GM19239 (cell line): ENCODE data around the gene RASSF10.
"Not testable (repeated sequence)": the region's sequence is repeated elsewhere in the genome, so short reads cannot be mapped to it uniquely, and the experiment has no call there.

Experiments
- DNase-seq: peaks from one replicate; pipeline ENCODE4 v3.0.0; 2011; ENCODE audit warnings: low spot score; ENCODE audit not compliant: insufficient read length
- FAIRE-seq: peaks from 2 replicates; lab custom pipeline; 2011; peaks lifted over from hg19 to GRCh38; lab: Jason Lieb, UNC

Gene RASSF10

DNA sequence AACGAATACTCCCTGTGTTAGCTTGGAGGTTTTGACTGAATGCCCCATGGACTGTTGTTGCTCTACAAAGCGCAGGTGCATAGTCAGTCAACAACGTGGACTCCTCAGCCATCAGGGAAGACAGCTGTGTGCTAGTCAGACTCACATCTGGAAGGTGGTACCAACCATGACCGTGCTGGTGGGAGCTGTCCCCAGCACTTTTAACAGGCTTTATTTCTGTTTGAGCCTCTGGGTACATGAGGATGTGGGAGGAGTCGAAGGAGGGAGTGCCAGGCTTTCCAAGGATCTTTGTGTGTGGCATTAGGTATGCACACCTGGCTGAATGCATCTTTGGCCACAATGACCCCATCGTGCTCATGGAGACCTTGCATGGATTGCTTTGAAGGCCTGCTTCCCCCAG is 6.6 kb downstream of the RASSF10 start:
- DNase-seq, result no peak
- no peak for FAIRE-seq

- DNase-seq, result no peak
- FAIRE-seq, result no peak
Measured at GRCh38 chr11:13016415-13016814, 7.3 kb downstream of the RASSF10 start.

- DNase-seq (no peak), FAIRE-seq (no peak)
Measured at GRCh38 chr11:13019313-13019712, 10.2 kb downstream of the RASSF10 start.

GRCh38 chr11:13023423-13023822 is 14.3 kb downstream of the RASSF10 start:
- no peak for FAIRE-seq
- DNase-seq, result no peak

GRCh38 chr11:13026722-13027121 is 17.6 kb downstream of the RASSF10 start:
- no peak for FAIRE-seq
- no peak for DNase-seq

- no peak for DNase-seq
- no peak for FAIRE-seq
Measured at GRCh38 chr11:13028322-13028721, 19.2 kb downstream of the RASSF10 start.

GRCh38 chr11:13029872-13030271 is 20.8 kb downstream of the RASSF10 start:
- DNase-seq, result no peak

GRCh38 chr11:13030857-13031256 is 21.7 kb downstream of the RASSF10 start:
- FAIRE-seq (no peak), DNase-seq (no peak)

More at GRCh38 chr11:13029872-13030271, 20.8 kb downstream of the RASSF10 start:
- no peak for FAIRE-seq

- FAIRE-seq (no peak), DNase-seq (no peak)
Measured at GRCh38 chr11:13031349-13031748, 22.2 kb downstream of the RASSF10 start.

DNA sequence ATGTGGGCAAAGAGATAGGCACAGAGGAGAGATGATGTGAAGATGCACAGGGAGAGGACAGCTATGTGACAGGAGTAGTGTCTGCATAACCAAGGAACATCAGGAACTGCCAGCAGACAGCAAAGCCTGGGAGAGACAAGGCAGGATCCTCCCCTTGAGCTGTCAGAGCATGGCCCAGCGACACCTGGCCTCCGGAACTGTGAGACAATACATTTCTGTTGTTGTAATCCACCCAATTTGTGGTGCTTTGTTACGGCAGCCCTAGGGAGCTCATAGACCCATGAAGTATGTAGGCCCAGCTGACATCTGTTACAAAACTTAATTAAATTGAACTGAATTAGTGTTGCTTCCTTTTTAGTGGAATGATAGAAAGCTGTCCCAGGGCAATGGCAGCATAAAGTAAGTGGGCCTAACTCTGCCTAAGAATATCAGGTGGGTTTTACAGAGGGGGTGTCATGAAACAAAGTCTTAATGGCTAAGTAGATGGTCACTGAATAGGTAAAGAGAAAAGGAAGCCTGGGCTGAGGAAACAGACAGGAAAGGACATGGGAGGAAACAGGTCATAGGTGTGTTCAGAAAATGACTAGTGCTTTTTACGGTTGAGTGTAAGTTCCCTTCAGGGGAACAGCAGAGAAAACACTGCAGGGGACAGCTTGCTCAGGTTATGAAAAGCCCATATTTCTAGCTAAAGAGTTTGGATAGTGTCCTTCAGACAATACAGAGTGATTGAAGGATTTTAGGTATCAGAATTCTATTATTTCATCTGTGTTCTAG is 24.8 kb downstream of the RASSF10 start:
- no peak for FAIRE-seq
- DNase-seq, result no peak

GRCh38 chr11:13035711-13036110 is 26.6 kb downstream of the RASSF10 start:
- no peak for DNase-seq
- no peak for FAIRE-seq

DNA sequence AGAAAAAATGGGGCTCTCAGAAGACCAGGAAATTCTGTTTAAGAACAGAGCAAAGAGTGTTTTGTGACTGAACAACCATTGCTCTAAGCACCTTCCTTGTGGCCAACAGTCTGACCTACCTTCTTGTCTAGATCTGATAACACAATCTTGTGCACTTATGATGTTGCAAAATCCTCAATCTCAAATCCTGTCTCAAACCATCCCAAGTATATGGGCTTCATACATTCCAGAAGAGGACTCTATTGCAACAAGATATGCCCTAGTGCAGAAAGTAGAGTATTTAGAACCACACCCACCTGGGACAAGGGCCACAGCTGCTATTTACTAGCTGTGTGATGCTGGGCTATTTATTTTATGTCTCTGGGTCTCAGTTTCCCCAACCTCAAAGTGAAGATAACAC is 27.1 kb downstream of the RASSF10 start:
- FAIRE-seq, result no peak
- no peak for DNase-seq

DNA sequence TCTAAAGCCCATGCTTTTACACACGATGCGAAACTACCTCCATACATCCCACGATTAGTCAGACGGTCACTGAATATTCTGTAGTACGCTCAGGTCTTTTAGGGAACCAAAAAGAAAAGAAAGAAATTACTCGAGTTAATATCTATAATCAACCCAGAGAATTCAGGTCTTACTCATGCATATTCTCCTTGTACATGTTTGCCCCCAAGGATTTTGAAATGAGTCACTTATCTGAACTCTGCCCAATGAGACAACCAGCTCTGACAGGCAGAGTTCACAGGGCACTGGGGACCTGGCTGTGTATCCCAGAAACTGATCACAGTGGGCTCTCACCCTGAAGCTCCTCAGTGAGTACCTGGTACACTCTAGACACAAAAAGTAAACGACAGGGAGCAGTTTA is 29.2 kb downstream of the RASSF10 start:
- DNase-seq (no peak), FAIRE-seq (no peak)

DNA sequence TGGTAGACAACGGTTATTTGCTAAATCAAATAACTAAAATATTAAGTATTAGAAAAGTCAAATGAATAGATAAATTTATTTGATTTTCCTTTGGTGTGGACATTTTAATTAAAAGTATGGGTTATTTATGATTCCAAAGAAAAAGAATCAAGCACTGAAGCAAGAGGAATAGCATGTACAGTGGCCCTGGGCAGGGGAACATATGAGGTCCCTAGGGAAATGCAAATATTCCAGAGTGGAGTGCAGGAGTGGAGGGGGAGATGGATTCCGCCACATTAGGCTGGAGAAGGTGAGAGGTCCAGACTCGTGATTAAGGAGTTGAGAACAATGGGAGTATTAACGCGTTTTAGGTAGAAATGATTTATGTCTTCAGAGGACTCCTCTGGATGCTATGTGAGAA is 30.0 kb downstream of the RASSF10 start:
- no peak for DNase-seq
- FAIRE-seq, result no peak

GRCh38 chr11:13040969-13041561 is 31.9 kb downstream of the RASSF10 start:
- DNase-seq (no peak), FAIRE-seq (no peak)

DNA sequence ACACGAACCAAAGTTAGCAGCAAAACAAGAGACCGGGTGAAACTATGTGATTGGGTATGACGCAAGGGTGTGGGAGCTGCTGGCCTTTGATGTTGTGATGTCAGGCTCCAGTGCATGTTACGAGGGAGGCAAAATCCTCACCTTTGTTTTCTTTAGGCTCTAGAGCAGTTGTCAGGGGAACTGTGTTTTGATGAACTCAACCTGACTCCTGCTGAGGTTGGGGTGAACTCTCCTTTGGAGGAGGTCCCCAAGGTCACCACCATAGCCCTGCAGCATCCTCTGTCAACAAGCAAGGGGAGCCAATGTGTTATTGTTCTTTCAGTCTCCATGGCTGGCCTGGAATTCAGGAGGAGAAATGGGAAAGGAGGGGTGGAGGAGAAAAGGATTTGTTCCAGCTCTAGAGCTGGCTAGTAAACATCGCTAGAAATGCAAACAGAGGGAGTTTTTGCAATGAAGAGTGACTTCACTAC is 33.8 kb downstream of the RASSF10 start:
- DNase-seq (no peak), FAIRE-seq (no peak)

GRCh38 chr11:13043912-13044628 is 35.0 kb downstream of the RASSF10 start:
- no peak for DNase-seq

DNA sequence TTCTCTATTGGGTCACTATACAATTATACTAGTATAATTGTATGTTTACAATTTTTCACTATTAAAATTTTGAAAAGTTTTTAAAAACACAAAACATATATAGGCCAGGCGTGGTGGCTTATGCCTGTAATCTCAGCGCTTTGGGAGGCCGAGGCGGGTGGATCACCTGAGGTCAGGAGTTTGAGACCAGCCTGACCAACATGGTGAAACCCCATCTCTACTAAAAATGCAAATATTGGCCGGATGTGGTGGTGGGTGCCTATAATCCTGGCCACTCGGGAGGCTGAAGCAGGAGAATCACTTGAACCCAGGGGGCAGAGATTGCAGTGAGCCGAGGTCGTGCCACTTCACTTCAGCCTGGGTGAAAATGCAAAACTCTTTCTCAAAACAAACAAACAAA is 36.0 kb downstream of the RASSF10 start:
- not testable (repeated sequence) for DNase-seq, FAIRE-seq

More at GRCh38 chr11:13043912-13044628, 35.0 kb downstream of the RASSF10 start:
- FAIRE-seq, result no peak

DNA sequence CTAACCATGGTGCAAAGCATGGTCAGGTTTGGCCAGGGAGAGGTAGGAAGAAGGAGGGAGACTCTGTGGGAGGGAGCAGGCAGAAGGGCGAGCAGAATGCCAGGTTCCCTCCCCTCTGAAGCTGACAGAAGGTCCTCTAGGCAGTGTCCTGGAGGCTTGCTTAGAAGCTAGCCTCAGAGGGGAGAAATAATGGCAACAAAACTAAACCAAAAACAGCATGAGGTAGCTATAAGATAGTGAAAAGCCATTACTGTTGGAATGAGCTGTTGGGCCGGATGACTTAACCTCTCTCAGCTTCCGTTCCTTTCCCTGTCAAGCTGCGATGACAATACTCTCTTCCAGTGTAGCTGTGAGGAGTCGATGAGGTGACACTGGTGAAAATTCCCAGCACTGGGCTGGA is 36.6 kb downstream of the RASSF10 start:
- DNase-seq (no peak), FAIRE-seq (no peak)

DNA sequence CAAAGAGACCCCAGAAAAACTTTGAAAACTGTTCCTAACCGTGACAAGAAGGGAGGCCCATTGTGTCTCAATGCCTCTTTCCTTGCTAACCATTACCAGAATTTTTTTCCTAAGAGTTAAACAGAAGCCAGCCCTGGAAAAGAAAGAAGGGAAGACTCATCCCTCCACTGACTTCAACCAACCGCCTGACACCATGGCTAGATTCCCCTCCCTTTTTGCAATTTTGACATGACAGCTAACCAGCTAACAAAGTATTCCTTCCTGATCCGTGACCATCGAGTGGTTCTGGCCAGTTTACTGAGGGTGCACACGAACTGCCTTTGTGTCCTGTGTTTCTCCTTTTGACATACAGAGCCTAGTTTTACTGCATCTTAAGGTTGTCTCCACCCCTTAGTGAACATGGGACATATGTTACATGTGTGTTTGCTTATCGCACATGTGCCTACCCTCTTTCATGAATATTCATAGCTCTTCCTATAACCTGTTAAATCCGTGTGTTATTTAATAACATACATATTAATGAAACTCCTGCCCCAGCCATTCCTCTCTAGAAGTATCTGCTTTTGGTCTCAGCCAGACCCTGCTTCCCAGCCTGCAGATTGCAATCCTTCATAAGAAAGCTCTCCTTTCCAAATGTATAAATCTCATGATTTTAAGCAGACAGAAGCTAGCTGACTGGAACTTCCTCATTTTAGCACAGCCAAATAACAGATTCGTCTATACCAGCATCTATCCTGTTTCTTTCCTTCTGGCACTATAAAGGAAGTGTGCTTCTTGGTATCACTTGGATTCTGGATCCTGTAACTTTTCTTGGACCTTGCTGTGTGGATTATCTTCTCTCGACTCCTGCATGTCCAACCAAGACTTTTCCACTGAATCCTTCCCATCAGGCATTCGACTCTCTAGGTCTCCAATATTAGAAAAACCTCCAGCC is 37.8 kb downstream of the RASSF10 start:
- no peak for FAIRE-seq
- no peak for DNase-seq
